GM18502 (cell line): Measurements from ENCODE around the gene ASCC3.

Experiments
- ATAC-seq: cut with Tn5 transposase; IDR thresholded peaks from one replicate; pipeline ENCODE4 v1.9.1; 2021; ENCODE audit warnings: mild to moderate bottlenecking; ENCODE audit not compliant: unreplicated experiment, poor library complexity

The ASCC3 gene

DNA sequence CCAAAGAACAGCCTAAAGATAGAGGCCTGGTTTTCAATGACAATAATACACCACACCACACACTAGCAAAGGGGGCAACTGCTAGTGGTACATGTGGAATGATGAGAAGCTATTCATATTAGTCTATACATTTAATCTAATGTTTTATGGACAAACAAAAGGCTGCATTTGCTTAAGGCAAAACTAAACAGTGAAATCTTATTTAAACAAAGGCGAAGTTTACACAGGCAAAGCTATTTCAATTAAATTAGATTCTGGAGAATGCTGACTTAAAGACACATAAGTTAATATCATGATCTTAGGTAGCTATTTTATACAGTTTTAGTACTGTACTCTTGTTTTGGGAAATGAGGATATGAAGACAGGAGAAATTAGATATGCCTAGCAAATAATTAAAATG lies 362.5 kb downstream of the ASCC3 start:
- ATAC-seq: no peak

DNA sequence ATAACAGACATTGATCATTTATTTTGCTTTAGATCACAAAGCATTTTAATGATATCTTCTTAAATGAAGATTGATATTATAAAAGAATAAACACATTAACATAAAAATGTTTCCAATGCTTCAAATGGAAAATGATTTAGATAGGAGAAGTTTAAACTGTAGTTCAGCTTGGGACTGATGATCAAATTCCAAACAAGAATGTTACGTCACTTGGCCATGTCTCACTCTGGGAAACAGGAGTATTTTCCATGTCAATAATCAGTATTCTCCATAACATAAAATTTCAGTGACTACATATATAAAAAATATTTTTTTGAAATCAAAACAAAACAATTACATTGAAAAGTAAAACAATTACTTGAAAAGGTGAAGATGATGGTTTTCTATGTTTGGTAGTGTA lies 363.5 kb downstream of the ASCC3 start:
- ATAC-seq: no peak

DNA sequence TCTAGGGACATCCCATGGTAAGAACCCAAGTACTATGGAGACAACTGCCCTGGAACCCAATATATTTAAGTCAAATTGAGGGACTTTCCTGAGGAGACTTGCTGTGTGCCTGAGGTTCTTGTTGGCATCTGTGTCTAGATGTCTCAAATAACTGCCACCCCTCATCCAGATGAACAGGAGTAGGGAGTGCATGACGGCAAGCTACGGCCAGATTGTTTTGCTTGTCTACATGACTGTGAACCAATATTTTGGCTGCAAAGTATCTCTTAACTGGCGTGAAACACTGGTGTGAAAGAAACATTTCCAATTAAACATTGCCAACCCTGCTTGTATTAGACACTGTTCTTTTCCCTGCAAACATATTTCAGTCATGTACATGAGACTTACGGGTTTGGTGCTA lies 364.0 kb downstream of the ASCC3 start:
- no peak for ATAC-seq

DNA sequence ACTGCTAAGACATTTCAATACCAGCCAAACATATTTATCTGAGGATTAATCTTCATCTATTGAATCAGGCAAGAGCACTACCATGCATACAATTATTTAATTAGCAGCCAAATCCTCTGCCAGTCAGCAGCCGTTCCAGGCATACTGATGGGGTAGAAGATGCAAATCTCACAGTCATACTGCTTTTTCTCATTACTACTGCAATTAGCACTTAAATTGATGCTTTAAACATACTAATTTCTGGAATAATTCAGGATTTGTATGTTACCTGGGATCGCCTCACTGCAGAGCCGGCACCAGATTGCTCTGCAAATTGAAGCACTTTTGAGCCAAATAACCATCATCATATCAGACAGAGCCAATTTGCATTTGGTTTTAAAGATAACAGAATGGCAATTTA lies 366.5 kb downstream of the ASCC3 start:
- no peak for ATAC-seq

DNA sequence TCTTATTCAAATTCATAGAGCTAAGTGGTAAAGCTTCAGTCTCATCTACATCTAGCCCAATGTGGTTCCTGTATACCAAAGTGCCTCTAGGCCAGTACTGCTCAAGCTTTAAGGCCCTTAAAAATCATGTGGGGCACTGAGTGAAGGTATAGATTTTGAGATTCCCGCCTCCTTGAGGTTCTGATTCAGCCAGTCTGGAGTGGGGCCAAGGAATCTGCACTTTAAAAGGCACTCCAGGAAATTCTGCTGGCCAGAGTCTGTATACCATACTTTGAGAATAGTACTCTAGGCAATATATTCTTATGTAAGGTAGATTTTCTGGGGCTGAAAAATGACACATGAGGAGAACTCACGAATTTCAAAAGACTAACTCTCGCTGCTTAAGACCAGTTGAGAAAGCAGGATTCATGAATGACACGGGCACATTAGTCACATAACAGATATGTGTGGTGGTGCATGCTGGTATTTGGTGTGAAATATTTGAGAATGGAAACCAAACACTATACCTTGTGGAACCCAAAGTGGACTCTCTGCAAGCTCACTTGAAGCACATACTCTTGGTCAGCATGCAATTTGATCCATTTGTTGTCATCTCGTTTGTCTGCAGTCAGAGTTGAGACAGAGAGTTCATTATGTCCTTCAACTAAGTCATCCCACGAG lies 368.8 kb downstream of the ASCC3 start:
- ATAC-seq: no peak

DNA sequence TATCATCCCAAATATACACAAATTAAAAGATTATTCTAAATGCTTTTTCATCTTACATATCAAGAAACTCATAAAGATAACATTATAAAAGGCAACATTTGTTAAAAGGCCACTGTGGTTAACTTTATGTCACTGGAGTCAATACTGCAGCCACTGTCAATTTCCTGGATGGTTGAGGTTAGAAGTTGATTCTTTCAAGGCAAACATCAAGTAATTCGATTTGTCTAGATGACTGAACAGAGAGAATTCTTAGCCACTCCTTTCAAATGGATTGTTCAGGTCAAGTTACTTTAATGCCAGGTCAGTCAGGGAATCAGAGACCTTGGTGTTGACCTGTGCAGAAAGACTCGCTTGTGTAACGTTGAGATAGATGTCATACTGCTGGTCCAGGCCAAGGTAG lies 372.0 kb downstream of the ASCC3 start:
- ATAC-seq: no peak

DNA sequence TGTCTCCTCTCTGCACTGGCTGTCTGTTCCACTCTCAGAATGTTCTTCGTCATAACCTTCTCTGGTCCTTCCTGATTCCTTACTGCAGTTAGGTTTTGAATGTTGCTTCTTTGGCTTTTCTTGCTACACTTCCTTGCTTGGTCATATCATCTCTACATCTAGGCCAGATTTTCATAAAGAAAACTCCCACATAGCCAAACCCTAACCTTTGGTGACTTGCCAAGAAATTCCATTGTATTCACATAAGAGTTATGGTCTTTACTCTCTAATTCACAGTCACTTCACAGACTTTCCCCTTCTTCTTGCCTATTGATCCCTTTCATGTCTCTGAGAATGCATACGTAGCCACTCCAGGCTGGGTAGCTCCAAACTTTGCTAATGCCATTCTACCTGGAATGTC lies 374.5 kb downstream of the ASCC3 start:
- ATAC-seq: no peak

DNA sequence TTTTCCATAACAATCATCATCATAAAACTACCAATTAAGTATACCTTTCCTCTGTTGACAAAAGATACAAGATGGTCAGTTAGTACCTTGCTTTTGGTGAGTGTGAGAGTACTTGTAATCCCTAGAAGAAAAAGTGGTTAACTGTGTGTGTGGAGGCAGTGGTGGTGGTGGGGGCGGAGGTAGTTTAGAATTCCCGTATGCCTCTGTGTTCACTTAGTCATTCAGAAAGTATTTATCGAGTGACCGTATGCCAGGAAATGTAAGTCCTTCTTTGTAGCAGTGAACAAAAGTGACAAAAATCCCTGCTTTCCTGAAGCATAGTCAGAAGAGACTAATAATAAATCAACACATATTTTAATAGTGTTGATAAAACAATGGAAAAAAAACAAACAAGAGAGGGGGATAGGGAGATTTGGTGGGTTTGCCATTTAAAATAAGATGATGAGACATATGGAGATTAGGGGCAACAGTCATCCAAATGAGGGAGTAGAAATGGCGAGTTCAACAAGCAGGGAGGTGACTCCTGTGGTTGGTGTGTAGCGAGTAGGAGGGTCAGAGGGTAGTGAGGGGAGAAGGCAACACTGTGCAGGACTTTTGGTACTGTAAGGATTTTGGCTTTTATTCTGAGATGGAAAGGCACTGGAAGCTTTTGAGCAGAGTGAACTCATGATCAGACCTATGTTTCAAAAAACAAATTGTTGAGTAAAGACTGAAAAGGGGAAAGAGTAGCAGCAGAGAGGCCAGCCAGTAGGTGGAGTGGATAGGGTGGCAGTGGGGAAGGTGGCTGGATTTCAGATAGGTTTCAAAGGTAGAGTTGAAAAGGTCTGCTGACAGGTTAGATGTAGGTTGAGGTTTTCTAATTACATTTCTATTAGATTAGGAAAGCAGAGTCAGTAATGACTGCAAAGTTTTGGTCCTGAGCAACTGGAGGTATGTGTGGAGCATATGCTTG lies 376.1 kb downstream of the ASCC3 start:
- ATAC-seq: no peak

DNA sequence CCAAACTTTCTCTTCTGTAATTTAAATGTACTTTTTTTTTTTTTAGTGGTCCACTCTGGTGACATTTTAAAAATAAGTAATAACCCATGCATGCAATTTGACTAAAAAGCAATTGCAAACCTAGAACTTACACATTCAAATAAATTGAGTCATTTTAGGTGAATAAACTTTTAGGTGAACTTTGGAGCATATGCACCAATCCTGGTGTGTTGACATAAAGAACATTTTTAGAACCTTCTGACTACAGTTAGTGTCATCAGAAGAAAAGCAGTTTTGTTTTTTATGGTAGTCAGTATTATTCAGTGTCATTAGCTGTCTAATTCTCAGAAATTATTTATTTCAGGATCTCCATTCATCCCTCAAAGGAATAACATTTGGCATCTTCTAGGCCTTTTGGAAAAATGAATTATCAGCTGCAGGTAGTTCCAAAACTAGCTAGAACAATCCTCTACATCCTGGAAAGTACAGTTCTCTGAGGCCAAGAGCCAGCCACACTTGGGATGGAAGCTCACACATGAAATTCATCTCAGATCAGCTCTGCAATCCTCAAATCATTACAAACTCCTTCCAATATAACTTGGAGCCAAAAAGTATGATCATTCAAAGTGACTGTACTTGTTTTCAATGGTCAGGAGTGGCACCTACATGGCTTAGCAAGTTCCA lies 378.0 kb downstream of the ASCC3 start:
- ATAC-seq: no peak

DNA sequence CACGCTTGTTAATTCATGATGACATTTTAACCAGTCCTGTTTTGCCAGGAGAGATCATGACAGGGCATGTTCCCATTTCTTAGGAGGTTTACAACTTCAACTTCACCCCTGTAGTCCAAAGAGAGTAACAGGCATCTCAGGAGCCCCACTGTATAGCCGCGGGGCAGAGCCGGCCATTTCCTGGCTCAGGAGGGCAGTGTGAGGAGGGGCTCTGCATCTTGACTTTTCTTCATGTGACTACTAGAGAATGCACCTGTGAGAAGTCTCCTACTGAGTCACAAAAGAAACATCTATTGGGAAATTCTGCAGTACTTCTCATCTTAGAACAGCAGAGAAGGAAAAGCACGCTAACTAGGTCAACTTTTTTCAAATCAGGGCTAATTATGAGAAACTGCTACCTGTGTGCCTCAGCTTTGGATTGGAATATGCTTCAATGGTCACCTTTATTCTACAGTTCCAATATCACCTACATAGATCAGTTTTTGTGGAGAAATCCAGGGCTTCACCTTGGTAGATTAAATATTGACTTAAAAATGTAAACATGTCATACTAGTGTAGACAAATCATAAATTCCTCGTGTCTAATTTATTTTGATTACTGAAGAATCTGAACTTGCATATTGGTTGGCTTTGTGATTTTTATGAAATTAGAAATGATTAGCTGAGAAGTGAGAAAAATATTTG lies 387.8 kb downstream of the ASCC3 start:
- no peak for ATAC-seq

DNA sequence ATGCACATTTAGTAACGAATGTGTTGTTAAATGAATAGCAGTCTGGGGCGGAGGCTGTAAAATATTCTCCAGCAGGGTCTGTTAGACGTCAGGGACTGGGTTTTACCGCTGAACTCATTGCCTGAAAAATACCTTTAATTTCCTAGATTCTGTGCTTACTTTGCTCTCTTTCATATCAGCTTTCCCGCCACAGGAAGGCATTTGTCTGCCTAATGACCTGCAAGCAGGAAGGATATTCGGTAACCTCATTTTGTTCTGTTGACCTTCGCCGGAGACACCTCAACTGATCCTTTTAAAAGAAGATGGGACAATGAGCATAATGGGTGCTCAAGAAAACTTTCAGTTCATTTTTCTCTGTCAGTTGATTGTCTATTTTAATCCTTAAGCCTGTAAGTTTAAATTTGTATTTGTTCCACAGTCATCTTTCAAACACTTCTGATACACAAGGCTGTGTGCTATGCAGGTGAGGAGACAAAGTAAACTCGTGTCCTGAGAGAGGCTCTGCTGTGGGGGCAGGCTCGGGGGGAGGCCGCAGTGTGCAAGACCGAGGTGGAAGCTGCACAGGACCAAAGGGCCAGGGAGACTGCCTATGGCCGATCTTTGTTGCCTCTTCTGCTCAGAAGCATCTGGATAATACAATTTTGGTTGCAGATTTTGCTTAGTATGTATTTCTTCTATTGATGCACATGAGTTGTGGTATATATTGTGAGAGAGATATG lies 389.0 kb downstream of the ASCC3 start:
- no peak for ATAC-seq

DNA sequence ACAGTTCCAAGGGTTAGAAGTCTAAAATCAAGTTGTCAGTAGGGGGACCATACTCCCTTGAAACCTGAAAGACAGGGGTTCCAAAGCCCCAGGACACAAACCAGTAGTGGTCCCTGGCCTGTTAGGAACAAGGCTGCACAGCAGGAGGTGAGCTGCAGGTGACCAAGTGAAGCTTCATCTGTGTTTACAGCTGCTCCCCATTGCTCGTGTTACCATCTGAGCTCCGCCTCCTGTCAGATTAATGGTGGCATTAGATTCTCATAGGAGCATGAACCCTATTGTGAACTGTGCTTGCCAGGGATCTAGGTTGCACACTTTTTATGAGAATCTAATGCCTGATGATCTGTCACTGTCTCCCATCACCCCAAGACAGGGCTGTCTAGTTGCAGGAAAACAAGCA lies 391.1 kb downstream of the ASCC3 start:
- ATAC-seq: no peak

DNA sequence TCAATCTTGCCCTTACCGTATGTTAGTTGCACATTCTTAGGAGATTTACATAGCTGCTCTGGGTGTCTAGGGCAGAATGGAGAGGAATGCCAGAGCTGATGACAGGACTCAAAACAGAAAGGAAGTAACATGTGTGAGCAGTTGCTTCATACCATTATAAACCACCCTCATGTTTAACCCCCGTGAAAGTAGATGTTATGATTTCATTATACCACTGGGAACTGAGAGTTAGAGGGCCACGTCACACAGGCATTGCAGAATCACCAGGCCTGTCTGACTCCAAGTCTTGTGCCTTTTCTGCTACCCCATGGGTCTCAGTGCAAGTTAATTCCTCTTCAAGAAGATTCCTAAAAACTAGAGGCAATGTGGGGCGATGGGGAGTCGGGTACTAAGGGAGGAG lies 392.9 kb downstream of the ASCC3 start:
- ATAC-seq: peak; percentile 41

DNA sequence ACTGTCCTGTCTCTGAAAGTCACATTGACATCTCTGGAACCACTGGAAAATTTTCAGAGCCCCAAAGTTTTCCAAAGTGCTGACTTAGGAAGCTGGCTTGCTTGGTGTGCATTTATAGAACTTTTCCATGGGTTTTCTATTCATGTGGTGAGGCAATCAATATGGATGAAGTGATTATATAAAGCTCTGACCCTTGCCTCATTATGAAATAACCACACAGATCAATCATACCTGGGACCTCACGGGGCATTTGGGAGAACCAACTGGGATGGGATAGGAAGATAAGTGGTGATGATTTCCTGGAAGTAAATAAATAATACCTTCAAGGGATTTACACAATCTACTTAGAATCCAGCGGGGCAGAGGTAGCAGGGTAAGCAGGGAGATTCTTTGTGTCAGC lies 393.5 kb downstream of the ASCC3 start:
- no peak for ATAC-seq

DNA sequence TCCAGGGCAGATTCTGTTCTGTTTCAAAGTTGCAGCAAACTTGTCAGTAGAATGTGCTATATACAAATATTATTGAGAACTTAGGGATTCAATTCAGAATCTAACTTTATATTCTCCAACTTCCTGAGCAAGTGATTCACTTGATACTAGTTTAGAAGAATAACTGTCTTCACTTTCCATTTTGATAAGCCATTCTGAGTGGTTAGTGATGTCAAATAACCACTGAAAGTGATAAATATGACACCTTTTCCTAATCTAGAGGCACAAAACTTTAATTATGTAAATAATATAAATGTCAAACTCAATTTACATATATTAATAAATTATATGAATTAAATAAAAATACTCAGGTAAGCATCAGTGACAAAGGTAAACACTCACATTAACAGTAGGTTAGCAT lies 395.9 kb downstream of the ASCC3 start:
- no peak for ATAC-seq

DNA sequence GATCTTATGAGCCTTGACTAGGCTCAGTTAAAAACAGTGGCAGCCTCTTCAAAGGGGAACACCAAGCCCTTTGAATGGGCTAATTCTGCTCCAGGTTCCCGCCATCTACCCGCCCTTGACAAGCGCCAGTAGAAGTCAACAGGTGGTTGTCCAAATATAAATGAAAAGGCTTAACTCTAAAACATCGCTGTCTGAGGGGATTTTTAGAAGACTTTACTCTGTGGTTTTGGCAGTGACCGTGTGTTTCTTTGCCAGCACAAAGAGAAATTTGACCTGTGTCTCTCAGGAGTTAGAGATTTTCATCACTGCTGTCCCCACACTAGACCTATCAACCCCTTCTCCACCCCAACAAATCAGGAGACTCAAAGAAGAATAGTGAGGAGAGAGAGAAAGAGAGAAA lies 396.7 kb downstream of the ASCC3 start:
- peak; percentile 43 for ATAC-seq

DNA sequence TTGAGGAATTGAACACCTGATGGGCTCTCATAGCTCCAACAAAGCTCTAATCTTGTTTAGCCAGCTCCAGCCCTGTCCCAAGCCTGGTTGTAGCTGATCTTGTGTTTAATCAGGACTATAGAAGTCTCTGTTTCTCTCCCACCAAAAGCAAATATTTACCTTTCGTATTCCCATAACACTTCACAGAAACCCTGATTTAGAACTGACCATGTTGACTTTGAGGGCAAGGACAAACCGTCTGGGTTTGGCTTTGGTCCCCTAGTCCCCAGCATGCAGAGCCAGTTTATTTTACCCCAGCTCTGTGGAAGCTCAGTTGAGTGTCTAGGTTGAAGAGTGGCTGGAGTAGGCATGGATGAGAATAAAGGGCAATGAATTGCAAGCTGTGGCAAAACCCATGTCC lies 398.4 kb downstream of the ASCC3 start:
- no peak for ATAC-seq

DNA sequence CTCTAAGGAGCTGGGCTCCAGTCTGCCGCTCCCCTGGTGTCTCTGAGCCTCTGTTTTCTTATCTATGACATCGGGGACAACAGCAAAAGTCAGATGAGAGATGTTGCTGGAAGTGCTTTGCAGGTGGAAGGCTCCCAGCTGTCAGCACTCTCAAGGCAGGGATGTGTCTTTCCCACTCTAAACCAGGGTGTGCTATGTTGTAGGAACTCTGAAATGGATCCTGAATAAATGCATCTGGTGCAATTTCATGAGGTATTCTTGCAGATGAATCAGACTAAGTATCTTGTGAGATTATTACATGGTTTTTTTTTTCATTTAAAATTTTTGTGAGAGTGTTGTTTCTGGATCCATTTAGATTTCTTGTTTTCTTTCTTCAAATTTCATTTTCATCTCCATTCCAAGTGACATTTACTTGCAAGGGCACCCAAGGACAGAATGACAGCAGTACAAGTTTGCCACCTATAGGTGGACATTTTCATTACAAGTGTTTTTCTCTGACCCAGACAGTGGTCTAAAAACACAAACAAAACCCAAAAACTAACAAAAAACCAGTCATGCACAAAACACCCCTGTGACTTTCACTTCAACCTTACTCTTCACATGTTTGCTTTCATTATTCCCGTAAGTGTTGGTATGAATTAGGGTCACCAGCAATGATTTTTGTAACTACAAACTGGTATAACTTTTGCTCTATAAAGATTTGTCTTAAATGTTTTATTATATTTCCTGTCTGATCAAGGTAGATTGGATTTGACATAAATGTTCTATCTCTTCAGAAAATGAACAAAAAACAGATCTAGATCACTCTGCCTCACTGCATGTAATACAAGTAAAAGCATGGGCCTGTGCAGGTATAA lies 401.7 kb downstream of the ASCC3 start:
- peak; percentile 53 for ATAC-seq
